NCI-H146 treated with DMSO at 0.1 percent for 48 hours (cell line): ENCODE measurements around the gene FAM72A.
"Not testable (repeated sequence)": the region's sequence is repeated elsewhere in the genome, so short reads cannot be mapped to it uniquely, and the experiment has no call there.

ENCODE experiments used
- DNase-seq: peaks from one replicate; lab custom pipeline; 2025; ENCODE audit not compliant: unreplicated experiment; lab: John Stamatoyannopoulos, UW

FAM72A gene

GRCh38 chr1:206215600-206216392 lies 13.2 kb upstream of the FAM72A start:
- not testable (repeated sequence) for DNase-seq

GRCh38 chr1:206210802-206211201 lies 8.2 kb upstream of the FAM72A start:
- DNase-seq: not testable (repeated sequence)

GRCh38 chr1:206205569-206205968 lies 2.9 kb upstream of the FAM72A start:
- not testable (repeated sequence) for DNase-seq

- DNase-seq: not testable (repeated sequence)
Observed at GRCh38 chr1:206204871-206205270, 2.2 kb upstream of the FAM72A start.

- not testable (repeated sequence) for DNase-seq
Observed at GRCh38 chr1:206204159-206204511, 1.5 kb upstream of the FAM72A start.

GRCh38 chr1:206203364-206204158 lies 922 bp upstream of the FAM72A start, which contains the start of gene SRGAP2:
SRGAP2 (plus strand) TSS chr1:206203541; CDS start chr1:206205971, 2,430 bp downstream.
- DNase-seq: peak; percentile 25

GRCh38 chr1:206196748-206197424 lies 5.8 kb downstream of the FAM72A start:
- not testable (repeated sequence) for DNase-seq

GRCh38 chr1:206195182-206195581 lies 7.5 kb downstream of the FAM72A start:
- DNase-seq: not testable (repeated sequence)

GRCh38 chr1:206186826-206187225 lies 15.8 kb downstream of the FAM72A start:
- DNase-seq: not testable (repeated sequence)

GRCh38 chr1:206185778-206186177 lies 16.9 kb downstream of the FAM72A start:
- DNase-seq: not testable (repeated sequence)

GRCh38 chr1:206183788-206184187 lies 18.9 kb downstream of the FAM72A start:
- not testable (repeated sequence) for DNase-seq

- DNase-seq: not testable (repeated sequence)
Observed at GRCh38 chr1:206182368-206183317, 20.0 kb downstream of the FAM72A start.

- not testable (repeated sequence) for DNase-seq
Observed at GRCh38 chr1:206179666-206180065, 23.0 kb downstream of the FAM72A start.

GRCh38 chr1:206178061-206178989 lies 24.3 kb downstream of the FAM72A start:
- DNase-seq: not testable (repeated sequence)

- DNase-seq: not testable (repeated sequence)
Observed at GRCh38 chr1:206176114-206176502, 26.5 kb downstream of the FAM72A start.

GRCh38 chr1:206175459-206176113 lies 27.1 kb downstream of the FAM72A start:
- DNase-seq: not testable (repeated sequence)

GRCh38 chr1:206174182-206174868 lies 28.3 kb downstream of the FAM72A start:
- DNase-seq: not testable (repeated sequence)
